ENCODE measurements around the gene OR8G1.

OR8G1 gene

GRCh38 chr11:124240621-124241397, at the start of gene OR8G1:
Gene OR8G1, plus strand, starts transcription at chr11:124241095. Its CDS starts 8,581 bp downstream, at chr11:124249676.
- Histone ChIP-seq H3K27me3 (ENCODE audit: insufficient read depth, low read length) (no peaks in the 10 kb centered on the region), H3K4me1 (ENCODE audit: insufficient read depth, low read length) (no peaks in the 10 kb centered on the region), H3K4me3 (ENCODE audit: low read length) (no peak within 1 kb of the TSS), H3K9me3 (ENCODE audit: insufficient read depth, low read depth, low read length) (no peaks in the 10 kb centered on the region), H3K9ac (ENCODE audit: low read depth, low read length) (no peak within 1 kb of the TSS), H3K36me3 (ENCODE audit: insufficient read depth, low read depth, low read length) (no peaks in the 10 kb centered on the region), H3K27ac (ENCODE audit: low read length) (no peak within 1 kb of the TSS)

DNA sequence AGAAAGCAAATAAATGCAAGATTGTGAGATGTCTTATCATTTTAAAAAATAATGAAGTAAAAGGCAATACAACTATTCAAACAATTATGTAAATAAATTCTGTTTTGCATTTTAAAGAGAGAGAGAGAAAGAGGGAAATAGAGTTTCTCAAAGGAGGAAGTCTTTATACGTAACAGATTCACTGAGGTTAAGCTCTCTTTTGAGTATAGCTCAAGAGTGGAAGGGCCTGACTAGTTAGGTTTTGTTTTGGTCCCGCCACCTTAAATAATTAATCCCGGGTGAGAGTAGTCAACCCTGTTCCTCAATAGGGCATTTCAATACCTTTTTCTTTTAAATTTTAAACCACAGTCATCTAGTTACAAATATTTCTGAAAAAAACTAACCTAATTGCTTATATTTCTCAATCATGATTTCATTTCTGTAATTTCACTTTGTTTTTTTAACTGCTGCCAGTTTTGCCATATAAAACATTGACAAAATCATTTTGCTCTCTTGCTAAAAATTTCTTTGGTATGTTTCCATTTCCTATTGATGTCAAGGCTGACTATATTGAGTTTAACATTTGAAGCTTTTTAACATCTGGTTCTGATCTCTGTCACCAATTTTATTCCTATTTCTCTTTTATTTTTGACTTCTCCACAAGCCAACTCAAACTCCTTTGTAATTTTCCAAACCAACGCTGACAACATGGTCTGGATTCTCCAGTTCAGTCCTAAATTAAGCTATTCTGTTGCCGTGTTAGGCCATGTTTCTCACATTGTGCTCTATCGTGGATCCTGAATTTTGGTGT, 47.5 kb upstream of the OR8G1 start:
- no peak overlapping the region for H3K4me3 ChIP-seq (ENCODE audit: low read length)
- H3K9me3 ChIP-seq (ENCODE audit: insufficient read depth, low read depth, low read length) = no peaks in the 10 kb centered on the region
- H3K9ac ChIP-seq (ENCODE audit: low read depth, low read length) = no peak overlapping the region
- no peaks in the 10 kb centered on the region for H3K36me3 ChIP-seq (ENCODE audit: insufficient read depth, low read depth, low read length)
- peaks cover 38% of the 10 kb centered on the region for H3K27me3 ChIP-seq (ENCODE audit: insufficient read depth, low read length)
- H3K27ac ChIP-seq (ENCODE audit: low read length) = no peak overlapping the region
- H3K4me1 ChIP-seq (ENCODE audit: insufficient read depth, low read length) = peaks cover 9% of the 10 kb centered on the region; the same call in 1 of the 2 replicates

DNA sequence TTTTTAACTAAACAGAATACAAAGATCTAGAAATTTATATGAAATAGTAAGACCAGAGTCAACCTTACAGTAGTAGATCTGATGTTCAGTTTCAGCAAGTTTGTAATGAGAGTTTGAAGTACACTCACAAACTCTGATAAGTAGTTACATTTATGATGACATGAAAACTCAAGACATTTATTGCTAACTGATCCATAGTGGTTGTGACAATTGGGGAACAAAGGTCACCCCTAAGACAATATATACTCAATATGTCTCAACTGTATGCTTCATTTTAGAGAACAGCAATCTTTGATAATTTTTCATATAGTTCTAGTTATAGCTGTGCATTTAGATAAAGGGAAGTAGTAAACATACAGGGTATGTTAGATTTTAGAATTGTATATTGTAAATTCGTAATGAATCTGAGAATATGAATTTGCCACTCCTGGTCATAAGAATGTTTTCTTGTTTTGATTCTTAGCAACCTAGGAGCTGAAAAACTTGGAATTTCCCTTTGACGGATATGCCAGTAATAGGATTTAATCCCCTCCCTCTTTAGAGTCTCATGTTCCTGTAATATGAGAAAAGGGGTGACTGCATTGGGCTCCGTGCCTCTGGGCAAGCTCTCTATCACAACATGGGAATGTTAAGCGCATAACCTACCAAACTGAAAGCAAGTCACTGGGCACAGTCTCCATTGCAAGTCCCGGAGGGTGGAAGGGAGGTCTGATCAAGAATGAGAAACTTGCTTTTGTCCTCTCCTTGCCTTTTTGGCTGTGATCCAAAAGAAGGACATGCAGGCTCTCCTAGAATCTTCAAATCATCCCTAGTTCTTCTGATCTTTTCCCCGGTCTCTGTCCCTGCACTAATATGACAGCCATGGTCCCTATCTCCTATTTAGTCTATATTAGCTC, 46.4 kb upstream of the OR8G1 start:
- H3K36me3 ChIP-seq (ENCODE audit: insufficient read depth, low read depth, low read length) = no peaks in the 10 kb centered on the region
- no peak overlapping the region for H3K27ac ChIP-seq (ENCODE audit: low read length)
- peaks cover 9% of the 10 kb centered on the region; the same call in 1 of the 2 replicates for H3K4me1 ChIP-seq (ENCODE audit: insufficient read depth, low read length)
- no peaks in the 10 kb centered on the region for H3K9me3 ChIP-seq (ENCODE audit: insufficient read depth, low read depth, low read length)
- H3K9ac ChIP-seq (ENCODE audit: low read depth, low read length) = no peak overlapping the region
- H3K4me3 ChIP-seq (ENCODE audit: low read length) = no peak overlapping the region
- peaks cover 27% of the 10 kb centered on the region for H3K27me3 ChIP-seq (ENCODE audit: insufficient read depth, low read length)

DNA sequence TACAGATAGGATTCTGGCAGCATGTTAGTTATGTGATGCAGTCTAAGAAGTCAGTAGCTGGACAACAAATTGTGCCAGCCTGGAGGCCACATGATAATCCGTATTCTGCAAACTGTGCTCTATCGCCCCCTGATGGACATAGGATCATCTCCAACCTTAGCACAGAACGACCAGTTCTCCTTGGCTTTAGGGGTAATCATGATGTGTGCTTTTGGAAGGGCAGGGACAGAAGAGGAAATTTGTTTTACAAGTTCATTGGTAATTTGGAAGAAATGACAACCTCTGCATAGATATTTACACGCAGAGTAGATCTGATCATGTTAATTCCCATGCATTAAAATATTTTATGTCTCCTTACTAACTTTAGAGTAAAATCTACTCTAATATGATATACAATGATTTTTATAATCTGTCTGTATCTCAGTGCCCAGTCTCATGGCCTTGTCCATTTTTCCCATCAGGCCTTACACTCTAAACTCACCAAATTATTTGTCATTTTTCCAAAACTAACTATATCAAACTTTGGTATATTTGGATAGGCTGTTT, 45.6 kb upstream of the OR8G1 start:
- no peaks in the 10 kb centered on the region for H3K9me3 ChIP-seq (ENCODE audit: insufficient read depth, low read depth, low read length)
- H3K36me3 ChIP-seq (ENCODE audit: insufficient read depth, low read depth, low read length) = no peaks in the 10 kb centered on the region
- peaks cover 19% of the 10 kb centered on the region for H3K27me3 ChIP-seq (ENCODE audit: insufficient read depth, low read length)

GRCh38 chr11:124197999-124198398, 42.9 kb upstream of the OR8G1 start:
- H3K9ac ChIP-seq (ENCODE audit: low read depth, low read length) = no peak overlapping the region
- H3K36me3 ChIP-seq (ENCODE audit: insufficient read depth, low read depth, low read length) = no peaks in the 10 kb centered on the region
- no peaks in the 10 kb centered on the region for H3K9me3 ChIP-seq (ENCODE audit: insufficient read depth, low read depth, low read length)
- H3K27me3 ChIP-seq (ENCODE audit: insufficient read depth, low read length) = no peaks in the 10 kb centered on the region
- H3K4me3 ChIP-seq (ENCODE audit: low read length) = no peak overlapping the region
- no peak overlapping the region for H3K27ac ChIP-seq (ENCODE audit: low read length)
- peaks cover 5% of the 10 kb centered on the region; the same call in 1 of the 2 replicates for H3K4me1 ChIP-seq (ENCODE audit: insufficient read depth, low read length)

More for the DNA sequence above, 45.6 kb upstream of the OR8G1 start:
- H3K27ac ChIP-seq (ENCODE audit: low read length) = no peak overlapping the region
- no peak overlapping the region for H3K4me3 ChIP-seq (ENCODE audit: low read length)
- peaks cover 5% of the 10 kb centered on the region; the same call in 1 of the 2 replicates for H3K4me1 ChIP-seq (ENCODE audit: insufficient read depth, low read length)
- H3K9ac ChIP-seq (ENCODE audit: low read depth, low read length) = no peak overlapping the region

DNA sequence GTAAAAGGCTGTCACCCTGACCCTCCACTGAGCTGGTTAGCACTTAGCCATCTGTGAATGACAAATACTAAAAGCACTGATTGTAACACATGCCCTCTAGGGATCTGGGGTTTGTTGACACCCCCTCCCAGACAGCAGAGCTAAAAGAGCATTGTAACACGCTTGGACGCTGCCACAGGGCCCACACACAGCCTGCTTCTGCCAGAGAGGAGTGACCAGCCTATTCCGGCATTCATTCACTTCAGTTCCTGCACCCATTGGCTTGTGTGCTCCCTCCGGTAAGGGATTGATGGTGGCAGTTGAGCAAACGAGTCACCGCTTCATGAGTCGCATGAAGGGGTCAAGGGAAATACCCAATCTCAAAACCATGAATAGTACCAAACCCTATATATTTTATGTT, 42.0 kb upstream of the OR8G1 start:
- H3K9me3 ChIP-seq (ENCODE audit: insufficient read depth, low read depth, low read length) = no peaks in the 10 kb centered on the region
- no peaks in the 10 kb centered on the region for H3K36me3 ChIP-seq (ENCODE audit: insufficient read depth, low read depth, low read length)
- no peak overlapping the region for H3K4me3 ChIP-seq (ENCODE audit: low read length)
- H3K9ac ChIP-seq (ENCODE audit: low read depth, low read length) = no peak overlapping the region
- H3K4me1 ChIP-seq (ENCODE audit: insufficient read depth, low read length) = no peaks in the 10 kb centered on the region; the same call in 1 of the 2 replicates
- no peak overlapping the region for H3K27ac ChIP-seq (ENCODE audit: low read length)
- H3K27me3 ChIP-seq (ENCODE audit: insufficient read depth, low read length) = no peaks in the 10 kb centered on the region

GRCh38 chr11:124199702-124200101, 41.2 kb upstream of the OR8G1 start:
- no peaks in the 10 kb centered on the region for H3K27me3 ChIP-seq (ENCODE audit: insufficient read depth, low read length)
- H3K27ac ChIP-seq (ENCODE audit: low read length) = no peak overlapping the region
- H3K36me3 ChIP-seq (ENCODE audit: insufficient read depth, low read depth, low read length) = no peaks in the 10 kb centered on the region
- no peaks in the 10 kb centered on the region for H3K9me3 ChIP-seq (ENCODE audit: insufficient read depth, low read depth, low read length)
- no peak overlapping the region for H3K4me3 ChIP-seq (ENCODE audit: low read length)
- H3K9ac ChIP-seq (ENCODE audit: low read depth, low read length) = no peak overlapping the region
- no peaks in the 10 kb centered on the region for H3K4me1 ChIP-seq (ENCODE audit: insufficient read depth, low read length)

DNA sequence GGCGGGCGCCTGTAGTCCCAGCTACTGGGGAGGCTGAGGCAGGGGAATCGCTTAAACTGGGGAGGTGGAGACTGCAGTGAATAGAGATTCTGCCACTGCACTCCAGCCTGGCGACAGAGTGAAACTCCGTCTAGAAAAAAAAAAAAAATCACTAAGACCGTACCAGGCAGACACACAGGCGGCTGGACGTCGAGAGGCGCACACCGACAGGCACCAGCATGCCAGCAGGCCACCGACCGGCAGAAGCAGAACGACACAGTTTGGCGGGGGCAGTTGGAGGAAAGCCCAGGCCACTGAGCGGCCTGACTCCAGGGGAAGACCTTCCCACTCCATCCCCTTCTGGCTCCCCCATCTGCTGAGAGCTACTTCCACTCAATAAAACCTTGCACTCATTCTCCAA, 40.2 kb upstream of the OR8G1 start:
- no peaks in the 10 kb centered on the region for H3K9me3 ChIP-seq (ENCODE audit: insufficient read depth, low read depth, low read length)
- H3K27ac ChIP-seq (ENCODE audit: low read length) = no peak overlapping the region
- no peaks in the 10 kb centered on the region for H3K27me3 ChIP-seq (ENCODE audit: insufficient read depth, low read length)
- no peak overlapping the region for H3K4me3 ChIP-seq (ENCODE audit: low read length)
- no peaks in the 10 kb centered on the region for H3K36me3 ChIP-seq (ENCODE audit: insufficient read depth, low read depth, low read length)
- no peak overlapping the region for H3K9ac ChIP-seq (ENCODE audit: low read depth, low read length)
- no peaks in the 10 kb centered on the region for H3K4me1 ChIP-seq (ENCODE audit: insufficient read depth, low read length)

- H3K27me3 ChIP-seq (ENCODE audit: insufficient read depth, low read length) = no peaks in the 10 kb centered on the region
- H3K9me3 ChIP-seq (ENCODE audit: insufficient read depth, low read depth, low read length) = no peaks in the 10 kb centered on the region
Measured at GRCh38 chr11:124202951-124203350, 37.9 kb upstream of the OR8G1 start.

GRCh38 chr11:124204008-124204407, 36.9 kb upstream of the OR8G1 start:
- H3K9me3 ChIP-seq (ENCODE audit: insufficient read depth, low read depth, low read length) = no peaks in the 10 kb centered on the region

More at GRCh38 chr11:124202951-124203350, 37.9 kb upstream of the OR8G1 start:
- Histone ChIP-seq H3K9ac (ENCODE audit: low read depth, low read length) (no peak overlapping the region), H3K4me1 (ENCODE audit: insufficient read depth, low read length) (no peaks in the 10 kb centered on the region), H3K27ac (ENCODE audit: low read length) (no peak overlapping the region), H3K4me3 (ENCODE audit: low read length) (no peak overlapping the region), H3K36me3 (ENCODE audit: insufficient read depth, low read depth, low read length) (no peaks in the 10 kb centered on the region)

More at GRCh38 chr11:124204008-124204407, 36.9 kb upstream of the OR8G1 start:
- Histone ChIP-seq H3K36me3 (ENCODE audit: insufficient read depth, low read depth, low read length) (no peaks in the 10 kb centered on the region), H3K27me3 (ENCODE audit: insufficient read depth, low read length) (no peaks in the 10 kb centered on the region), H3K9ac (ENCODE audit: low read depth, low read length) (no peak overlapping the region), H3K4me1 (ENCODE audit: insufficient read depth, low read length) (no peaks in the 10 kb centered on the region), H3K4me3 (ENCODE audit: low read length) (no peak overlapping the region), H3K27ac (ENCODE audit: low read length) (no peak overlapping the region)

Data from iPS-20b (cell line).